Stimulated activated CD8-positive, alpha-beta memory T cell treated with anti-CD3 and anti-CD28 coated beads, Interleukin-15, amount 100 ng/mL, for 24 hours (primary cell): Measurements from ENCODE around the gene HEPACAM2.

Experiments
- DNase-seq: peaks from one replicate; pipeline ENCODE4 v3.0.0-alpha.2; 2020; ENCODE audit warnings: low read depth

Gene HEPACAM2

GRCh38 chr7:93202594-93203250 is 23.5 kb downstream of the HEPACAM2 start:
- no peak for DNase-seq

DNA sequence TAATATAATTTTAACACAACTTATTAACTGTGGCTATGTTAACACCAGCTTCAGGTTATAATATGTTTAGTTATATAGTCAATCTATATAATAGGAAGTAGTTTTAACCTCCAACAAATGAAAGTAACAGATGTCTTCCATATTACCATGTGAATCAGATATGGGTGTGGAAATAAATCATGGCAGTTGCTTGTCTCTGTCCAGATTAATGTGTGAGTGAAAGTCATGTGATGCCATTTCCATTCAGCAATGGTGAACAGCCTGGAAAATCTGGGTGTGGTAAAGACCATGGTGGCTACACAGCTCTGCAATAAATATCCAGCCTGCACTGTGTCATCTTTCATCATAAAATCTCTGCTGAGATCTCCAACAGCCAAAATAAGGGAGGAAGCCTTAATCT is 27.8 kb downstream of the HEPACAM2 start:
- no peak for DNase-seq

- no peak for DNase-seq
Observed at GRCh38 chr7:93196336-93196735, 29.9 kb downstream of the HEPACAM2 start.

GRCh38 chr7:93194386-93194785 is 31.9 kb downstream of the HEPACAM2 start:
- no peak for DNase-seq

DNA sequence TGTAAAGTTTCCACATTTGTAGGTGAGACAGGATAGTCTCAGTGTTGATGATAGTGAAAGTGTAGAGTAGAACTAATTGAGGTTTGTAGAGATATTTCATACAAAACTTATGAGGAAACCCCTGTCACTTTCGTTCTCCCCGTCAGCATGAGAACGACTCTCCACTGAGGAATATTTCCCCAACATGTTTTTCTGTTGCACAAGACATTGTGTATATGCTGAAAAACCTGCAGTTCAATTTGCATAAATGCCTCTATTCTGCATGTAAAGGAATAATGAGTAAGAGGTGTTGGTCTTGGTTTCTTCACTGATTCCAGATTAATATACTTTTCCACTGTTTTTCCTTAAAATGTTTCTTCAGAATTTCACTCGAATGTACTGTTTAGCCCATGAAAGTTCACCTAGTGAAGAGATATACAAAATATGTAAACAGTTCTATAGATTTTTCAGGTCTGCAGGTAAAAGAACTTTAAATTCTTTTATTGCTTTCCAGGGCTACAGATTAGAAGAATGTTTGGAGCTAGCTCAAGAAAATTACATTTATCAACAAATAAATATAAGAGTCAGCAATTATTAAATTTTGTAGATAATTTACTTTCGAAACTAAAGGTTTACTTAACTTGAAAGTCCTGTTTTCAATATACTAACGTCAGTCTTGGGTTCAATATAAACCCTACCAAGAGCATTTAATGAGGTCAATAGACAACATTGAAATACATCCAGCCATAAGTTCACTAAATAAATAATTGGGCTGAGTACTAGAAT is 37.2 kb downstream of the HEPACAM2 start:
- DNase-seq, result no peak

GRCh38 chr7:93185303-93186027 is 40.8 kb downstream of the HEPACAM2 start:
- DNase-seq, result no peak

DNA sequence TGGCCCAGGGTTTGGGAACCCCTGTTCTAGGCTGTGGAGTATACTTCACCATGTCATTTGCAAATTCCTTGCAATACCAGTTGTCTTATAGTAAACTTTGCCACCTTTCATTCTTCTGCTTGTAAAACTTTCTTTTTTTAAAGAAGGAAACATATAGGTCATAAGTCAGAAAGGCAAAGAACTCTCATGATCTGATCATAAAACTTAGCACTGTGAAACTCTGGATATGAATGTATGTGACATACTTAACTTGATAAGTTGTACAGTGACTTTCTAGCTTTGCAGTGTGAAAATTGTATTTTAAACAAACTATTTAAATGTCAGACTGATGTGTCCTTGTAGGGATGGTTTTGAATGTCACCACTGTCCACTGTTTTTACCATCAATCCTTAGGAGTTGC is 47.1 kb downstream of the HEPACAM2 start:
- DNase-seq, result no peak

DNA sequence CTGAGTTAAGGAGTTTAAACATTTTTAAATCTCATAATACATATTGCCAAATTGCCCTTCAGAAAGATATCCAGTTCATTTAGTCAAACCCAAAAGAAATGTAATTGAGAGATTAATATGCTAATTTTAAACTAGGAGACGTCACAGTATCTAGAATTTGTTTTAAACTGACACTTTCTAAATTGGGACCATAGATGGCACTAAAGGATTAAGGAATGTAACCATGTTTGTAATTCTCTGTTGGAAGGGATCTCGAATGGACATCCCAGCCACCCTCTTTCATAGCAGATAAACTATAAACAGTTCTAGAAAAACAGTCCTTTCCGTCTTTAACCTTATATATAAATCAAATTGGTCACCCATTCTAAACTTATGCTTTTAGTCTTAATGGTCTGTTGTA is 48.1 kb downstream of the HEPACAM2 start:
- no peak for DNase-seq

DNA sequence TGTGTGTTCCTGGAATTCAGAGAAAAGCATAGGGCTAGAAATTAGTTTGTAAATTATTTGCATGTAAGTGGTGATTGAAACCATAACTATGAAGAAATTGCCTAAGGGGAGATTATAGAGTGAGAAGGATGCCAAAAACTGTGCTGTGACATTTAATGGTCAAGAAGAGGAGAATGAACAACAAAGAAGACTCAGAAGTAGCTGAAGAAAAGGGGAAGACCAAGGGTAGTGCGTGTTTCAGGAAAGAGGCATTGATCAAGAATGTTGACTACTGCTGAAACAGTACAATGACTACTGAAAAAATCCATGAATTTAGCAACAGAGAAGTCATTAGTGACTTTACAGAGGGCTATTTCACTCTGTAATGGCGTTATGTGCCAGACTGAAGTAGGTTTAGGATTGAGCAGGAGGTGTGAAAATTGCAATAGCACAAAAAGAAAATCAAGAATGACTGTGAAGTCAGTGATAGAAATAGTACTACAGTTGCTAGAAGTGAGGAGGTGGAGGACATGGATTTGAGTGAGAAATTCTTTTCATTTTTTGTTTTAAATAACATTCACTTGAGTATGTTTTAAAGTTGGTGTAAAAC is 49.2 kb downstream of the HEPACAM2 start:
- no peak for DNase-seq

GRCh38 chr7:93175219-93175618 is 51.0 kb downstream of the HEPACAM2 start:
- DNase-seq, result no peak

DNA sequence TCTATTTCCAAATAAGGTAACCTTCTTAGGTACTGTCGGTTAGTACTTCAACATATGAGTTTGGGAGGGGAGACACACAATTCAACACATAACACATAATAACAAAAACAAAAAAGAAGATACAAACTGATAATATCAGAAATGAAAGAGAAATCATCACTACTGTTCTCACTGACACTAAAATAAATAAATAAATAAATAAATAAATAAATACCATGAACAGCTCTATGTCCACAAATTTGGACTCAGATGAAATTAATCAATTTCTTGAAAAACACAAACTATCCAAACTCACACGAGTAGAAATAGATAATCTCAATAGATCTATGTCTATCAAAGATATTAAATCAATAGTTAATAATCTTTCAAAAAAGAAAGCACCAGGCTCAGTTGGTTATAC is 53.6 kb downstream of the HEPACAM2 start:
- DNase-seq, result no peak

- DNase-seq, result no peak
Observed at GRCh38 chr7:93171606-93172226, 54.6 kb downstream of the HEPACAM2 start.

GRCh38 chr7:93165447-93165846 is 60.8 kb downstream of the HEPACAM2 start:
- DNase-seq, result no peak

- no peak for DNase-seq
Observed at GRCh38 chr7:93164766-93165165, 61.5 kb downstream of the HEPACAM2 start.

DNA sequence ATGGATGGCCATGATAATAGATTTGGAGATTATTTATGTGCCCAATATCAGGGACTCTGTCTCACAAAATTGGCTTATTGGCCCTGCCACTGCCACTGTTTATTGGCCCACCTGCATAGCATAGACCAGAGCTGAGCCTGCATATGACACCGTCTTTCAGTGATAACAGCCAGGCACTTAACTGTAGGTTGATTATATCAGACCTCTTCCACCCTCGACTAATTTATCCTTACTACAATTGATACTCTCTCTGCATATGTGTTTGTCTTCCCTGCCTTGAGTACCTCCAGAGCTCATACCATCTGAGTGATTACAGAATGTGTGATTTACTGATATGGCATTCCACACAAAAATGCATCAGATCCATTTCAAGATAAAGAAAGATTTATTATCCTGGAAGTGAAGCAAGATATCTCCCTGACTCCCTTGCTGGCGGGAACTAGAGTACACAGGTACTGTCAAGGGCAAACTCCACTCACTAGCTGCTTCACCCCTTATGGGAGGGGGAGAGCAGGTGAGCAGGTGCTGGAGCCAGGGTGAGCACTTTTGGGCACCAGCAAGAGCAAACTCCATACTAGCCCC is 65.0 kb downstream of the HEPACAM2 start:
- DNase-seq, result no peak

- DNase-seq, result no peak
Observed at GRCh38 chr7:93160410-93160809, 65.9 kb downstream of the HEPACAM2 start.

DNA sequence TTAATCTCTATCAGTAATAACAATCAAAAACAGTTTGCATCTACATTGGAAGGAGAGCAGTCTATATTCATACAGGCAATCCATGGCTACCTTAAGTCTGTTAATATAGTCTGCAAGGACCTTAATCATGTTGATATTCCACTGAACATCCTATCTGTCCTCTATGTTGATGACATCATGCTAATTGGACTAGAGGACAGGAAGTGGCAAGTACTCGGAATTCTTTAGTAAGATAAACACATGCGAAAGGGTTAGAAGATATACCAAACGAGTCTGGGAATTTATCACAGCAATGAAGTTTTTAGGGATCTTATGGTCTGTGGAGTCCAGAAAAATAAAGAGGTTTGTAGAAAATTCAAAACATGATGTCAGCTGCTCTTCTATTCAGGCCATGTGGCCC is 66.8 kb downstream of the HEPACAM2 start:
- no peak for DNase-seq

DNA sequence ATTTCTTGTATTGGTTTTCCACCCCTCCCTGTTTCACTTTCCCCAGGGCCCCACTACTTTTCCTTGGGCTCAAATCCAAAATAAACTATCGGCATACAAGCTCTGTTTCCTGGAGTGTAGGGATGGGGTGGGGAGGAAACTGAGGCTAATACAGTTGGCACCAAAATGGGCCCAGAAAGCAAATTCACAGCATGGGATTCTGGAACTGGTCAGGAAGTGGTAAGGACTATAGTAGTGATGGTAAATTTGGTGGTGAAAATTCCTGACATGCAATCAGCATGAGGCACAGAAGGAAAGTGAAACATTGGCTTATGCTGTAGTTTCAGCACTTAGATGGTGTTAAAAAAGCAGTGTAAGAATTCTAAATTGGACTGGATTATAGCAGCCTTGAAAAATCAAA is 69.4 kb downstream of the HEPACAM2 start:
- no peak for DNase-seq

GRCh38 chr7:93150200-93150835 is 76.0 kb downstream of the HEPACAM2 start:
- no peak for DNase-seq

GRCh38 chr7:93148727-93149126 is 77.5 kb downstream of the HEPACAM2 start:
- no peak for DNase-seq

- no peak for DNase-seq
Observed at GRCh38 chr7:93148144-93148543, 78.1 kb downstream of the HEPACAM2 start, which contains the start of gene SAMD9L. Gene SAMD9L, minus strand, starts transcription at chr7:93148385. Its CDS starts 12,414 bp downstream, at chr7:93135971.
